Type B pancreatic cell (in vitro differentiated cells): ENCODE measurements around the gene COL6A1. TPM values are rescaled to one million over a fixed set of nuclear protein-coding genes. Genes with fewer than 3 reads are reported as not detected.

ENCODE experiments used
- DNase-seq: peaks from one replicate; pipeline ENCODE4 v3.0.0; 2021; ENCODE audit warnings: mixed read lengths; ENCODE audit not compliant: unreplicated experiment; ENCODE audit errors: extremely low spot score
- H3K27ac Mint-ChIP-seq: 2 replicates; pipeline ENCODE4 v1.8.0; 2021; ENCODE audit warnings: mild to moderate bottlenecking, mixed read lengths
- H3K27me3 Mint-ChIP-seq: 2 replicates; pipeline ENCODE4 v1.8.0; 2021; ENCODE audit warnings: mixed read lengths
- H3K36me3 Mint-ChIP-seq: 2 replicates; pipeline ENCODE4 v1.8.0; 2021; ENCODE audit warnings: mixed read lengths
- H3K4me1 Mint-ChIP-seq: one replicate; pipeline ENCODE4 v1.8.0; 2021; ENCODE audit warnings: mixed read lengths; ENCODE audit not compliant: unreplicated experiment
- H3K4me3 Mint-ChIP-seq: 2 replicates; pipeline ENCODE4 v1.8.0; 2021; ENCODE audit warnings: mild to moderate bottlenecking, mixed read lengths
- H3K9me3 Mint-ChIP-seq: 2 replicates; pipeline ENCODE4 v1.8.0; 2021; ENCODE audit warnings: mixed read lengths
- total RNA-seq: library from RNA; stranded (reverse); gene quantifications from 2 replicates; pipeline ENCODE4 v1.2.1, GENCODE V29; 2021; ENCODE audit warnings: low replicate concordance
- TF ChIP-seq, protein P1 (sequence below): fragments of 200-600 bp; sonication (generic); conservative IDR thresholded peaks from 2 replicates; pipeline ENCODE4 v1.5.0; 2021; ENCODE audit warnings: antibody characterized with exemption, mild to moderate bottlenecking

COL6A1 gene
- total RNA-seq, 1 donor from 2014 or later: 167 TPM

GRCh38 chr21:46048926-46049889 lies 67.6 kb downstream of the COL6A1 start:
- H3K27ac Mint-ChIP-seq: no peak overlapping the region
- no peaks in the 10 kb centered on the region for H3K9me3 Mint-ChIP-seq
- no peak overlapping the region for H3K4me3 Mint-ChIP-seq
- no peaks in the 10 kb centered on the region for H3K36me3 Mint-ChIP-seq
- peak; percentile 64 for DNase-seq
- TF ChIP-seq, protein P1, sequence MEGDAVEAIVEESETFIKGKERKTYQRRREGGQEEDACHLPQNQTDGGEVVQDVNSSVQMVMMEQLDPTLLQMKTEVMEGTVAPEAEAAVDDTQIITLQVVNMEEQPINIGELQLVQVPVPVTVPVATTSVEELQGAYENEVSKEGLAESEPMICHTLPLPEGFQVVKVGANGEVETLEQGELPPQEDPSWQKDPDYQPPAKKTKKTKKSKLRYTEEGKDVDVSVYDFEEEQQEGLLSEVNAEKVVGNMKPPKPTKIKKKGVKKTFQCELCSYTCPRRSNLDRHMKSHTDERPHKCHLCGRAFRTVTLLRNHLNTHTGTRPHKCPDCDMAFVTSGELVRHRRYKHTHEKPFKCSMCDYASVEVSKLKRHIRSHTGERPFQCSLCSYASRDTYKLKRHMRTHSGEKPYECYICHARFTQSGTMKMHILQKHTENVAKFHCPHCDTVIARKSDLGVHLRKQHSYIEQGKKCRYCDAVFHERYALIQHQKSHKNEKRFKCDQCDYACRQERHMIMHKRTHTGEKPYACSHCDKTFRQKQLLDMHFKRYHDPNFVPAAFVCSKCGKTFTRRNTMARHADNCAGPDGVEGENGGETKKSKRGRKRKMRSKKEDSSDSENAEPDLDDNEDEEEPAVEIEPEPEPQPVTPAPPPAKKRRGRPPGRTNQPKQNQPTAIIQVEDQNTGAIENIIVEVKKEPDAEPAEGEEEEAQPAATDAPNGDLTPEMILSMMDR: no peak
- peaks cover 3% of the 10 kb centered on the region for H3K4me1 Mint-ChIP-seq
- H3K27me3 Mint-ChIP-seq: peaks cover 3% of the 10 kb centered on the region

GRCh38 chr21:46049890-46050667 lies 68.5 kb downstream of the COL6A1 start:
- Mint-ChIP-seq H3K4me3 (no peak overlapping the region), H3K9me3 (no peaks in the 10 kb centered on the region), H3K36me3 (no peaks in the 10 kb centered on the region), H3K4me1 (peaks cover 5% of the 10 kb centered on the region), H3K27ac (no peak overlapping the region), H3K27me3 (peaks cover 3% of the 10 kb centered on the region)
- TF ChIP-seq, protein P1: no peak
- peak; percentile 67 for DNase-seq

- Mint-ChIP-seq H3K4me1 (peaks cover 6% of the 10 kb centered on the region), H3K4me3 (no peak overlapping the region), H3K9me3 (no peaks in the 10 kb centered on the region), H3K27me3 (peaks cover 3% of the 10 kb centered on the region), H3K27ac (no peak overlapping the region), H3K36me3 (no peaks in the 10 kb centered on the region)
- TF ChIP-seq, protein P1: no peak
- no peak for DNase-seq
Observed at GRCh38 chr21:46050668-46051378, 69.3 kb downstream of the COL6A1 start.

DNA sequence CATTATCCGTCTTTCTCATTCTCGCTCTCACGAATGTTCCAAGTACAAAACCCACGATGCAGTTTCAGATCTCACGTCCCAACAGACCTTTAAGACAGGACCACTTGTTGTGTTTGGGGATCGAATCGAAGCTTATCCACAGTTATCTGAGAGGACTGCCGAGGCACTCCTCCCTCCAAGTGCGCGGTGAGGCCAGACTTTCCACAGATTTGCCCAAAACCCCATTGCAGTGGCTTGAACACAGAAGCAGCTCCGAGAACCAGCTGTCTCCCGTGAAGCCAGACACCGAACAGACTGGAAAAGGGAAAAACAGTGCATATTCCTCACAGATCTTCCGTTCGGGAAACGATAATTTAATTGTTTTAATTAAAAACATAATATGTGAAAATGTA lies 69.8 kb downstream of the COL6A1 start:
- TF ChIP-seq, protein P1: no peak
- no peak overlapping the region for H3K4me3 Mint-ChIP-seq
- peaks cover 3% of the 10 kb centered on the region for H3K27me3 Mint-ChIP-seq
- no peak overlapping the region for H3K27ac Mint-ChIP-seq
- H3K9me3 Mint-ChIP-seq: no peaks in the 10 kb centered on the region
- peak; percentile 55 for DNase-seq
- peaks cover 11% of the 10 kb centered on the region for H3K4me1 Mint-ChIP-seq
- H3K36me3 Mint-ChIP-seq: no peaks in the 10 kb centered on the region
